A673 (cell line): ENCODE results near the gene STIP1.

Source experiments
- CTCF ChIP-seq: fragments of 300-800, 200-600 bp; sonication (generic); conservative IDR thresholded peaks from 2 replicates; pipeline ENCODE4 v1.5.1; 2017; ENCODE audit warnings: low read depth, mild to moderate bottlenecking, antibody characterized with exemption, low read length, moderate library complexity, mixed read lengths
- EZH2 ChIP-seq: fragments of 200-600 bp; sonication (generic); IDR thresholded peaks from 2 replicates; pipeline ENCODE4 v1.6.1; 2017; ENCODE audit warnings: borderline replicate concordance, low read depth, mild to moderate bottlenecking, mixed read lengths, antibody characterized with exemption, low read length; ENCODE audit not compliant: poor library complexity, severe bottlenecking

GRCh38 chr11:64204080-64204440 is 18.1 kb downstream of the STIP1 start:
- TF ChIP-seq CTCF (no peak), EZH2 (no peak)
